Colonic mucosa (tissue), 4 donors: ENCODE results near the gene PLPP2. TPM values are rescaled to one million over a fixed set of nuclear protein-coding genes. Genes with fewer than 3 reads are reported as not detected.

ENCODE experiments used
- DNase-seq: peaks from one replicate; pipeline ENCODE4 v3.0.0-alpha.2; 2020
- H3K27ac ChIP-seq: fragments of 200-600 bp; one replicate; pipeline ENCODE4 v1.8.0; 2021
- H3K27me3 ChIP-seq: fragments of 200-600 bp; one replicate; pipeline ENCODE4 v1.8.0; 2021
- H3K36me3 ChIP-seq: fragments of 200-600 bp; one replicate; pipeline ENCODE4 v1.8.0; 2021
- H3K4me1 ChIP-seq: fragments of 200-600 bp; one replicate; pipeline ENCODE4 v1.8.0; 2021; ENCODE audit warnings: mild to moderate bottlenecking
- H3K4me3 ChIP-seq: fragments of 200-600 bp; one replicate; pipeline ENCODE4 v1.8.0; 2021
- H3K9ac ChIP-seq, 2 donors: one replicate each; pipeline ENCODE4 v1.7.0; 2013; ENCODE audit warnings: control low read depth in 2 of 2, low read depth in 2 of 2, low read length in 2 of 2
- H3K9me3 ChIP-seq: fragments of 200-600 bp; one replicate; pipeline ENCODE4 v1.8.0; 2021
- CTCF ChIP-seq: fragments of 200-600 bp; IDR thresholded peaks from one replicate; pipeline ENCODE4 v1.8.0; 2022; ENCODE audit warnings: antibody characterized with exemption, mild to moderate bottlenecking
- intact Hi-C: fragments of 100-400 bp; cut with DNase I; formaldehyde crosslinking; loops from one replicate; pipeline ENCODE4 v1.14.1; 2022
- total RNA-seq, 2 donors: library from RNA; stranded (reverse); fragmentation: NEBNext Ultra II Directional in 1 of 2; extraction: Animal tissue kit (Norgen Biotek cat#: 25700) in 1 of 2; gene quantifications; one replicate each; pipeline ENCODE4 v1.2.1, GENCODE V29; 2021
- donor health status: healthy.
- donor health status: DM: no; HTN: no; CAD: no.
- donor health status: DM: no; HTN: no; CAD: no.

Gene PLPP2
- total RNA-seq, 2 donors from 2014 or later = 83.4 to 88.6 TPM

GRCh38 chr19:335486-336066, 44.4 kb upstream of the PLPP2 start:
- no peaks in the 10 kb centered on the region for H3K27me3 ChIP-seq
- no peak overlapping the region for H3K27ac ChIP-seq
- H3K4me1 ChIP-seq = no peaks in the 10 kb centered on the region
- no peak overlapping the region for H3K4me3 ChIP-seq
- intact Hi-C loops = no loop called here
- no peak overlapping the region for H3K9ac ChIP-seq
- no peak for TF ChIP-seq CTCF
- H3K9me3 ChIP-seq = no peaks in the 10 kb centered on the region
- DNase-seq = no peak
- H3K36me3 ChIP-seq = peaks cover 9% of the 10 kb centered on the region

GRCh38 chr19:335072-335471, 43.9 kb upstream of the PLPP2 start:
- no peak overlapping the region for H3K4me3 ChIP-seq
- no peaks in the 10 kb centered on the region for H3K27me3 ChIP-seq
- no peaks in the 10 kb centered on the region for H3K4me1 ChIP-seq
- TF ChIP-seq CTCF = no peak
- no peak overlapping the region for H3K9ac ChIP-seq
- no peaks in the 10 kb centered on the region for H3K9me3 ChIP-seq
- H3K27ac ChIP-seq = no peak overlapping the region
- peaks cover 11% of the 10 kb centered on the region for H3K36me3 ChIP-seq
- intact Hi-C loops = no loop called here
- DNase-seq = no peak

GRCh38 chr19:334296-335071, 43.3 kb upstream of the PLPP2 start:
- intact Hi-C loops = no loop called here
- H3K36me3 ChIP-seq = peaks cover 11% of the 10 kb centered on the region
- TF ChIP-seq CTCF = no peak
- H3K4me1 ChIP-seq = no peaks in the 10 kb centered on the region
- H3K9me3 ChIP-seq = no peaks in the 10 kb centered on the region
- no peak overlapping the region for H3K4me3 ChIP-seq
- no peak for DNase-seq
- no peak overlapping the region for H3K27ac ChIP-seq
- no peaks in the 10 kb centered on the region for H3K27me3 ChIP-seq
- no peak overlapping the region for H3K9ac ChIP-seq

- Histone ChIP-seq H3K9me3 (no peaks in the 10 kb centered on the region), H3K36me3 (peaks cover 25% of the 10 kb centered on the region), H3K4me3 (no peak overlapping the region), H3K27me3 (no peaks in the 10 kb centered on the region), H3K4me1 (no peaks in the 10 kb centered on the region), H3K27ac (no peak overlapping the region), H3K9ac (no peak overlapping the region)
- intact Hi-C loops = no loop called here
- DNase-seq = no peak
- TF ChIP-seq CTCF = no peak
These were observed 39.3 kb upstream of the PLPP2 start for GRCh38 chr19:330503-330902.

GRCh38 chr19:329876-330275, 38.7 kb upstream of the PLPP2 start:
- no peaks in the 10 kb centered on the region for H3K27me3 ChIP-seq
- no peak overlapping the region for H3K4me3 ChIP-seq
- no peaks in the 10 kb centered on the region for H3K4me1 ChIP-seq
- H3K27ac ChIP-seq = no peak overlapping the region
- no peak for DNase-seq
- no peaks in the 10 kb centered on the region for H3K9me3 ChIP-seq
- intact Hi-C loops = no loop called here
- no peak for TF ChIP-seq CTCF
- no peak overlapping the region for H3K9ac ChIP-seq
- peaks cover 29% of the 10 kb centered on the region for H3K36me3 ChIP-seq
